Central memory CD8-positive, alpha-beta T cell (primary cell): ENCODE data around the gene NCS1.
"Not testable (repeated sequence)": the region's sequence is repeated elsewhere in the genome, so short reads cannot be mapped to it uniquely, and the experiment has no call there.

Experiments used
- ATAC-seq: fragments of 150-1000 bp; cut with Tn5 transposase; replicated peaks from 2 replicates; pipeline ENCODE4 v1.10.0; 2022; ENCODE audit warnings: mild to moderate bottlenecking, moderate FRiP score, moderate number of reproducible peaks; ENCODE audit not compliant: poor library complexity, severe bottlenecking; ENCODE audit errors: extremely low read depth
- DNase-seq, 2 donors: peaks; one replicate each; pipeline ENCODE4 v3.0.0; 2021; ENCODE audit warnings: low spot score in 2 of 2
- H3K27ac Mint-ChIP-seq: one replicate; pipeline ENCODE4 v1.8.0; 2022; ENCODE audit warnings: low read depth, mild to moderate bottlenecking, moderate library complexity, mixed read lengths
- H3K27me3 Mint-ChIP-seq: one replicate; pipeline ENCODE4 v1.8.0; 2022; ENCODE audit warnings: mixed read lengths
- H3K36me3 Mint-ChIP-seq: one replicate; pipeline ENCODE4 v1.8.0; 2022; ENCODE audit warnings: mild to moderate bottlenecking, moderate library complexity, mixed read lengths; ENCODE audit not compliant: insufficient read depth
- H3K4me1 Mint-ChIP-seq: one replicate; pipeline ENCODE4 v1.8.0; 2022; ENCODE audit warnings: mixed read lengths
- H3K4me3 Mint-ChIP-seq: one replicate; pipeline ENCODE4 v1.8.0; 2022; ENCODE audit warnings: mild to moderate bottlenecking, moderate library complexity, mixed read lengths
- H3K9me3 Mint-ChIP-seq: one replicate; pipeline ENCODE4 v1.8.0; 2022; ENCODE audit warnings: mixed read lengths

Gene NCS1

DNA sequence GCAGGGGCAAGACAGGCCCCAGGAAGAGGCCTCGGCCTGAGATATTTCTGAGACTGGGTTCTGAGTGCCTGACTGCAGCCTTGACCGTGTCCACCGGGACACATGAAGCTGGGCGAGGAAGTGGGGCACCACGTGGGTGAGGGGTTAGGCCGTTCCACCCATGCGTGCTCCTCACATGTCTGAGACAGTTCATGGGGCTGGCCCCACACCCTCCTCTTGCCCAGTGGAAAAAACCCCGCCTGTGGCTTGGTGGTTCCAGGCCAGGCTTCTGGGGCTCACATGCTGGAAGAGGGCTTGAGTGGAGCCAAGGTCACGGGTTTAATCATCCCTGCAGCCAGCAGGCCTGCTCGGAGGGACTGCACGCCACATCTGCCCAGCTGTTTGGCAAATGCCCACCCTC lies 104.8 kb downstream of the NCS1 start:
- H3K27me3 Mint-ChIP-seq: peaks cover 34% of the 10 kb centered on the region
- H3K4me1 Mint-ChIP-seq: no peaks in the 10 kb centered on the region
- H3K36me3 Mint-ChIP-seq: no peaks in the 10 kb centered on the region

DNA sequence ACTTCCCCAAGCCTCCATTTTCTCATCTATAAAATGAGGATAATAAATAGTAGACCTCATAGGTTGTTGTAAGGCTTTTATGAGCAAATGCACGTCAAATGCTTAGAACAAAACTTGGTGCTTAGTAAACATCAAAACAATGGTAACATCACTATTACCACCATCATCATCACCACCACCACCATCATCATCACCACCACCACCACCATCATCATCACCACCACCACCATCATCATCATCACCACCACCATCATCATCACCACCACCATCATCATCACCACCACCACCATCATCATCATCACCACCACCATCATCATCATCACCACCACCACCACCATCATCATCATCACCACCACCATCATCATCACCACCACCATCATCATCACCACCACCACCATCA lies 105.3 kb downstream of the NCS1 start:
- peaks cover 34% of the 10 kb centered on the region for H3K27me3 Mint-ChIP-seq
- not testable (repeated sequence) for DNase-seq, H3K4me3 Mint-ChIP-seq, H3K9me3 Mint-ChIP-seq, ATAC-seq, H3K36me3 Mint-ChIP-seq, H3K4me1 Mint-ChIP-seq, H3K27ac Mint-ChIP-seq

More for the DNA sequence above, 104.8 kb downstream of the NCS1 start:
- ATAC-seq: no peak
- no peaks in the 10 kb centered on the region for H3K9me3 Mint-ChIP-seq
- H3K27ac Mint-ChIP-seq: no peak overlapping the region
- no peak overlapping the region for H3K4me3 Mint-ChIP-seq
- no peak for DNase-seq

DNA sequence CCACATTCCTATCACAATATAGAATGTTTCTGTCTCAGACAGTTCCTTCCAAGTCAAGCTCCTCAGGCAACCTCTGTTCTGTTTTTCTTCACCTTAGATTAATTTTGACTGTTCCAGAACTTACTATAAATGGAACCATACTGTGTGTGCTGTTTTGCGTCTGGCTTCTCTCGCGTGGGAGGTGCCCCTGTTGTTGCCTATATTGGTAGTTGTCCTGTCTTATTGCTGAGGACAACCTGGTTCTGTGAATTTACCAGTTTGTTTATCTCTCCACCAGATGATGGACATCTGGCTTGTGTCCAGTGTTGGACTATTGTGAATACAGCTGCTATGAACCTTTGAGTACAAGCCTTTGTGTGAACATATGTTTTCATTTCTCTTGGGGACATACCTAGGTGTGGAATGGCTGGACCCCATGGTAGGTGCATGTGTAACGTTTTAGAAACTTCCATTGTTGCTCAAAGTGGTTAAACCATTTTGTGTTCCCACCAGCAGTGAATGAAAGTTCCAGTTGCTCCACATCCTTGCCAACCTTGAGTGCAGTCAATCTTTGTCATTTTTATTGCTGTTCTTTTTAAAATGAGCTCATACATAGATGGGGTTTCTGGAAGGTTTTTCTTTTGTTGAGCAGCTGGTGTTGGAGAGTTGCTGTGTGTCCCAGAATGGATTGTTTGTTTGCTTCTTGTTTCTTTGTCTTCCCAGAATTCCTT lies 111.5 kb downstream of the NCS1 start:
- no peak for DNase-seq
- H3K27ac Mint-ChIP-seq: no peak overlapping the region
- no peaks in the 10 kb centered on the region for H3K36me3 Mint-ChIP-seq
- ATAC-seq: no peak
- H3K4me3 Mint-ChIP-seq: no peak overlapping the region
- H3K27me3 Mint-ChIP-seq: peaks cover 76% of the 10 kb centered on the region
- H3K9me3 Mint-ChIP-seq: no peaks in the 10 kb centered on the region
- no peaks in the 10 kb centered on the region for H3K4me1 Mint-ChIP-seq

DNA sequence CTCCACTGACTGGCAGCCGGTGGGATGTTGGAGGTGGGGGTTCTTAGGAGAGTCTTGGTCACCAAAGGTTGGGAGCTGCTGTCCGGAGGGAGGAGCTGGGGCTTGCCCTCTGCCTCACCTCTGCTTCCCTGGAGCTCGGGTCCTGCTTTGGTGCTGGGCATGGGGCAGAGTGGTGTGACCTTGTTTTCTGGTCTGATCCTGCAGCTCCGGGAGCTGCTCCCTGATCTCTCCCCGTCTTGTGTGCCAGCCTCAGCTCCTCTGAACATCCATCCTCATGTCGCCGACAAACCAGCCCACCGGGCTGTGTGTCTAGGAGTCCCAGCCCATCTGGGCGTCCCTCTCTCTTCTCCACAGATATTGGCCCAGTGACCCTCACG lies 112.0 kb downstream of the NCS1 start:
- Mint-ChIP-seq H3K4me3 (no peak overlapping the region), H3K36me3 (no peaks in the 10 kb centered on the region), H3K27me3 (peaks cover 79% of the 10 kb centered on the region), H3K4me1 (no peaks in the 10 kb centered on the region), H3K27ac (no peak overlapping the region), H3K9me3 (no peaks in the 10 kb centered on the region)
- DNase-seq: no peak
- ATAC-seq: no peak

DNA sequence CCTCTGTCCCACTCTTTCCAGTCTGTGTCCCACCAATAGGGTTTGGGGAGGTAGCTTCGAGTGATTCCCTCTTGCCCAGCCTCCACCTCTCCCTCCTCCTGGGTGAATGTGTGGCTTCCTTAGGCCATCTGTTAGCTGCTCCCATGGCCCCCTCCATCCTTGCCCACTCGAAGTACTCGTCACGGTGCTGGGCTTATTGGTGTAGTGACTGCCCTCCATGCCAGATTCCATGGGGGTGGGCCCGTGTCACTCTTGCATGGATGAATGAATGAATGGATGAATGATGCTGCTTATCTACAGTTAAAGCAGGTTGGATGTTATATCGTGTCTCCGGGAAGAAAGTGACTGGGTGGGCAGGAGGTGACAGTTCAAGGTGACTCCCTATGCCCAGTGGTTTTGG lies 112.5 kb downstream of the NCS1 start:
- H3K27ac Mint-ChIP-seq: no peak overlapping the region
- no peaks in the 10 kb centered on the region for H3K4me1 Mint-ChIP-seq
- DNase-seq: no peak
- no peaks in the 10 kb centered on the region for H3K9me3 Mint-ChIP-seq
- H3K4me3 Mint-ChIP-seq: no peak overlapping the region
- peaks cover 77% of the 10 kb centered on the region for H3K27me3 Mint-ChIP-seq
- no peaks in the 10 kb centered on the region for H3K36me3 Mint-ChIP-seq
- no peak for ATAC-seq

DNA sequence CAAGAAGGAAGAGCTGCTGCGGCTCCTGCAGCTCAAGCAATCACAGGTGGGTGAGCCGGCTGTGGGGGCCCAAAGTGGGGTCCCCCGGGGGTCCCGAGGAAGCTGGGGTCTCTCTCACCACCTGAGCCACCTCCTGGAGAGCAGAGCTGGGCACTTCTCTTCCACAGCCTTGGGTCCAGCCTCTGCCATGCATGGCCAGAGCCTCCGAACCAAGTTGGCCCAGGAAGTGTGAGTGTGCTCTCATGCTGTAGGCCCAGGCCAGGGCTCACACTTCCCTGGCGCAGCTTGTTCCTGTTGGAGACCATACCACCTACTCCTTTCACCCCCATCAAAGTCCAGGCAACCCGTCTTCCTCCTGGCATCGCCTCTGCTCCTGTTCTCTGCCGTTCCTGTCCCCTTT lies 113.1 kb downstream of the NCS1 start:
- no peaks in the 10 kb centered on the region for H3K4me1 Mint-ChIP-seq
- H3K36me3 Mint-ChIP-seq: no peaks in the 10 kb centered on the region
- no peak overlapping the region for H3K27ac Mint-ChIP-seq
- DNase-seq (no peak), ATAC-seq (no peak)
- peaks cover 80% of the 10 kb centered on the region for H3K27me3 Mint-ChIP-seq
- H3K4me3 Mint-ChIP-seq: no peak overlapping the region
- no peaks in the 10 kb centered on the region for H3K9me3 Mint-ChIP-seq

DNA sequence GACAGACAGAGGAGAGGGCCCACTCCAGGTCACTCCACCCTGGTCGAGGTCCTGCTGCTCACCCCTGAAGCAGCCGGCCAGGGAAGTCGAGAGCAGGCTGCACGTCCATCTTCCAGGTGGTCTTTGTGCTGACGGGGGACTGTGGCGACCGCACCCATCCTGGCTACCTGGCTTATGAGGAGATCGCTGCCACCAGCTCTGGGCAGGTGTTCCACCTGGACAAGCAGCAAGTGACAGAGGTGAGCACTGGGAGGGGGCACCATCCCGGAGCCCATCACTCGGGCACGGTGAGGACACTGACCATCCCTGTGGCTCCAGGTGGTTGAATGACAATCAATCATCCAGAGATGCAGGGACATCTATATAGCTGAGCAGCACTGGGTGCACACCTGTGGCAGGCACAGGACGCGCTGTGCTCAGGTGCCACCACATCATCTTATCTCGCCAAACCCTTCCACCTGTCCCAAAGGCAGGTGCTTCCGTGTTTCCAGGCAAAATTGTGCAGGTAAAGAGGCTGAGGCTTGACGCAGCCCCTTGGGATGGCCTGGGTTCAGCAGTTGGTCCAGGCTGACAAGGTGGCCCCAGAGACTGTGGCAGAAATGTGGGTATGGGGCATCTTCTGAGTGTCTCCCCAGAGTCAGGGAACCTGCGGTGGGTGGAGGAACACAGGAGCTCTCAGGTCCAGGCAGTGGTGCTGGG lies 114.0 kb downstream of the NCS1 start:
- H3K4me1 Mint-ChIP-seq: no peaks in the 10 kb centered on the region
- H3K27me3 Mint-ChIP-seq: peaks cover 85% of the 10 kb centered on the region
- H3K4me3 Mint-ChIP-seq: no peak overlapping the region
- H3K9me3 Mint-ChIP-seq: no peaks in the 10 kb centered on the region
- DNase-seq (no peak), ATAC-seq (no peak)
- no peak overlapping the region for H3K27ac Mint-ChIP-seq
- H3K36me3 Mint-ChIP-seq: no peaks in the 10 kb centered on the region
